ENCODE measurements around the gene MCOLN1. TPM values are rescaled to one million over a fixed set of nuclear protein-coding genes. Genes with fewer than 3 reads are reported as not detected.

Gene MCOLN1
- polyA plus RNA-seq, 1 experiment: 12.8 TPM

DNA sequence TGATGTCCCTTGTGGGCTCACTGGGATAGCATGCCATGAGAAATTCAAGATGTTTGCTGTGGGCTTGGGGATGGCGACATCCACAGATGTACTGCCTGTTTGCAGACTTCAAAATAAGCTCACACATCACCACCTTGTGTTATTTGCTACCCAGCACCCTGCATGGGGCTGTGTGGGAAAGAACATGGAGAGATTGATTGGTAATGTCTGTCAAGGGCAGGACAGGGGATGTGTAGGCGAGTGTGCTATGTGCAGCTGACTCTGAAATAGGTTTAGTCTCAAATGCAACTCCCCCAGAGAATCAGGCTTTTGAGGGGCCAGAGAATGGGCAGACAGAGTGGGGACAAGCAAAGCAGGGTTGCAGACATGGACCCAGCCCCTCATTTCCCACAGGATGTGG, 37.8 kb downstream of the MCOLN1 start:
- ChIA-PET POLR2A (no interaction called here), CTCF (interaction anchor here (1.2 to 2.8 kb wide), 2 partner anchors 8 to 121 kb away, joined by 4 to 21 read pairs; partner anchors contain the start of gene TRAPPC5)
- Histone ChIP-seq H3K27me3 (ENCODE audit: control insufficient read depth, insufficient read depth, low read length) (no peaks in the 10 kb centered on the region), H3K4me3 (ENCODE audit: low read depth, low read length) (no peak overlapping the region), H3K9me3 (ENCODE audit: control insufficient read depth, insufficient read depth, low read length) (peaks cover 12% of the 10 kb centered on the region; the same call in 1 of the 2 replicates), H3K27ac (ENCODE audit: low read depth, low read length) (no peak overlapping the region)
- TF ChIP-seq, protein P1, sequence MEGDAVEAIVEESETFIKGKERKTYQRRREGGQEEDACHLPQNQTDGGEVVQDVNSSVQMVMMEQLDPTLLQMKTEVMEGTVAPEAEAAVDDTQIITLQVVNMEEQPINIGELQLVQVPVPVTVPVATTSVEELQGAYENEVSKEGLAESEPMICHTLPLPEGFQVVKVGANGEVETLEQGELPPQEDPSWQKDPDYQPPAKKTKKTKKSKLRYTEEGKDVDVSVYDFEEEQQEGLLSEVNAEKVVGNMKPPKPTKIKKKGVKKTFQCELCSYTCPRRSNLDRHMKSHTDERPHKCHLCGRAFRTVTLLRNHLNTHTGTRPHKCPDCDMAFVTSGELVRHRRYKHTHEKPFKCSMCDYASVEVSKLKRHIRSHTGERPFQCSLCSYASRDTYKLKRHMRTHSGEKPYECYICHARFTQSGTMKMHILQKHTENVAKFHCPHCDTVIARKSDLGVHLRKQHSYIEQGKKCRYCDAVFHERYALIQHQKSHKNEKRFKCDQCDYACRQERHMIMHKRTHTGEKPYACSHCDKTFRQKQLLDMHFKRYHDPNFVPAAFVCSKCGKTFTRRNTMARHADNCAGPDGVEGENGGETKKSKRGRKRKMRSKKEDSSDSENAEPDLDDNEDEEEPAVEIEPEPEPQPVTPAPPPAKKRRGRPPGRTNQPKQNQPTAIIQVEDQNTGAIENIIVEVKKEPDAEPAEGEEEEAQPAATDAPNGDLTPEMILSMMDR (IDR thresholded peaks at IDR 0.05; ENCODE audit: low read depth, low read length): no peak
- no peak for DNase-seq (ENCODE audit: low read depth, low spot score)

DNA sequence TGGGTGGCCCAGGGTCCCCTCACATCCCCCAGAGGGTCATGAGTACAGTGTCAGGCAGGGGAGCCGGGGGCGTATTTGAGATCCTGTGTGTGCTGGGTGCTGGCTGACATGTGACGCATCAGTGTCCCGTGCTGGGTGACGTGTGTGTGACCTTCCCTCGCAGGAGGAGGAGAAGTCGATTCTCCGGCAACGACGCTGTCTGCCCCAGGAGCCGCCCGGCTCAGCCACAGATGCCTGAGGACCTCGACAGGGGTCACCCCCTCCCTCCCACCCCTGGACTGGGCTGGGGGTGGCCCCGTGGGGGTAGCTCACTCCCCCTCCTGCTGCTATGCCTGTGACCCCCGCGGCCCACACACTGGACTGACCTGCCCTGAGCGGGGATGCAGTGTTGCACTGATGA, 38.9 kb downstream of the MCOLN1 start:
- Histone ChIP-seq H3K4me3 (ENCODE audit: low read depth, low read length) (no peak overlapping the region), H3K27me3 (ENCODE audit: control insufficient read depth, insufficient read depth, low read length) (no peaks in the 10 kb centered on the region), H3K27ac (ENCODE audit: low read depth, low read length) (no peak overlapping the region), H3K9me3 (ENCODE audit: control insufficient read depth, insufficient read depth, low read length) (peaks cover 9% of the 10 kb centered on the region; the same call in 1 of the 2 replicates)
- ChIA-PET POLR2A (no interaction called here), CTCF (no interaction called here)
- TF ChIP-seq, protein P1 (IDR thresholded peaks at IDR 0.05; ENCODE audit: low read depth, low read length): no peak
- DNase-seq (ENCODE audit: low read depth, low spot score): no peak

DNA sequence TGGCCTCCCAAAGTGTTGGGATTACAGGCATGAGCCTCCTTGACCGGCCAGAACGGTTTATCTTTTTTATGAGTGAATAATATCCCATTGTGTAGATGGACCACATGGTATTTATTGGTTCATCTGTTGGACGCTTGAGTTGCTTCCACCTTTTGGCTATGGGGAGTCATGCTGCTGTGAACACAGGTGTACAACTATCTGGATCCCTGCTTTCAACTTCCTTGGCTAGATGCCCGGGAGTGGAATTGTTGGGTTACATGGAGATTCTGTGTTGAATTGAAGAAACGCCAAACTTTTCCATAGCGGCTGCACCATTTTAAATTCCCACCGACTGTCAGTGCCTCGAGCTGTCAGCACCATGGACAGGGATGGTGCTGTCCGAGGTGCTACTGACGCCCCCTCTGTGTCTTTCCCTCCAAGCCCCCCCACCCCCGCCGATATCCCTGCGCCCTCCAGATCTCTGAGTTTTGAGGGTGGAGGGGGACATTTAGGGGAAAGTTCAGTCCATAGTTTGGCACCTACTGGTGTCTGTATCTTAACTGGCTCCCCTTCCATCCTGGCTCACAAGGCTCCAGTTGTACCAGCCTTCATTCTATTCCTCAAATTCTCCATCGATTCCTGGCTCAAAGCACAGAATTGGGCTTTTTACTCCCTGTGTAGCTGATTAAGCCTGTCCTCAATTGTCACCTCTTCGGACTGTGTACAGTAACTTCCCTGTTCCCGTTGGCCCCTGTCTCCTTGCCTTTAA, 40.4 kb downstream of the MCOLN1 start:
- ChIA-PET CTCF (interaction anchor here (0.6 to 1.3 kb wide), 4 partner anchors 30 to 380 kb away, joined by 3 to 7 read pairs (median 3); no protein-coding TSS in a partner anchor), POLR2A (interaction anchor here (0.7 kb wide), 1 partner anchor 46 kb away, joined by 5 read pairs; no protein-coding TSS in a partner anchor)
- no peak overlapping the region for H3K27ac ChIP-seq (ENCODE audit: low read depth, low read length)
- TF ChIP-seq, protein P1 (IDR thresholded peaks at IDR 0.05; ENCODE audit: low read depth, low read length): no peak
- H3K4me3 ChIP-seq (ENCODE audit: low read depth, low read length): no peak overlapping the region
- no peak for DNase-seq (ENCODE audit: low read depth, low spot score)
- H3K9me3 ChIP-seq (ENCODE audit: control insufficient read depth, insufficient read depth, low read length): peaks cover 9% of the 10 kb centered on the region; the same call in 1 of the 2 replicates
- no peaks in the 10 kb centered on the region for H3K27me3 ChIP-seq (ENCODE audit: control insufficient read depth, insufficient read depth, low read length)

DNA sequence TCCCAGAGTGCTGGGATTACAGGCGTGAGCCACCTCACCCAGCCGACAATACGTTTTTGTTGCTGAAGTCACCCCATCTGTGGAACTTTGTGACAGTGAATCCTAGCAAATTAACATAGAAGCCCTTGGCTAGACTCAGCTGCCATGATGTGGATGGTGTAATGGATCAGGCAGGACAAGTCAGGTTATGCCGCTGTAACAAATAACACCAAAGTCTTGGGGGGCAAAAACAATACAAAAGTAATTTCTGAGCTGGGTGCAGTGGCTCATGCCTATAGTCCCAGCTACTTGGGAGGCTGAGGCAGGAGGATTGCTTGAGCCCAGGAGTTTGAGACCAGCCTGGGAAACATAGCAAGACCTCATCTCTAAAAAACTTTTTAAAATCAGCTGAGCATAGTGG, 42.4 kb downstream of the MCOLN1 start:
- TF ChIP-seq, protein P1 (IDR thresholded peaks at IDR 0.05; ENCODE audit: low read depth, low read length): no peak
- no peak for DNase-seq (ENCODE audit: low read depth, low spot score)
- H3K9me3 ChIP-seq (ENCODE audit: control insufficient read depth, insufficient read depth, low read length): peaks cover 3% of the 10 kb centered on the region; the same call in 1 of the 2 replicates
- POLR2A ChIA-PET: no interaction called here
- CTCF ChIA-PET: interaction anchor here (0.6 to 6.5 kb wide), 3 partner anchors 9 to 236 kb away, joined by 3 to 191 read pairs (median 80); partner anchors contain the start of gene TRAPPC5
- no peaks in the 10 kb centered on the region for H3K27me3 ChIP-seq (ENCODE audit: control insufficient read depth, insufficient read depth, low read length)
- H3K27ac ChIP-seq (ENCODE audit: low read depth, low read length): no peak overlapping the region
- no peak overlapping the region for H3K4me3 ChIP-seq (ENCODE audit: low read depth, low read length)

DNA sequence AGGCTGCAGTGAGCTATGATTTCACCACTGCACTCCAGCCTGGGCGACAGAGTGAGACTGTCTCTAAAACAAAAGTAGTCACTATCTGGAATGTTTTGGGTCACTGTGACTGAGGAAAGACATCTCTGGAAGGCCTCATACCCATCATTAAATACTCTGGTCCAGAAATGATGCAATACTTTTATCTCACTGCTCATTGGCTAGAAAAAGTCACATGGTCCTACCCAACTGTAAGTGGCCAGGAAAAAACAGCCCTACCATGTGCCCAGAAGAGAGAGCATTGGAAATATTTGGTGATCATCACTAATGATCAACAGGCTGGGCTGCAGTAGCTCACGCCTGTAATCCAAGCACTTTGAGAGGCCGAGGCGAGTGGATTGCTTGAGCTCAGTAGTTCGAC, 42.9 kb downstream of the MCOLN1 start:
- Histone ChIP-seq H3K4me3 (ENCODE audit: low read depth, low read length) (no peak overlapping the region), H3K27ac (ENCODE audit: low read depth, low read length) (no peak overlapping the region), H3K9me3 (ENCODE audit: control insufficient read depth, insufficient read depth, low read length) (peaks cover 2% of the 10 kb centered on the region; the same call in 1 of the 2 replicates), H3K27me3 (ENCODE audit: control insufficient read depth, insufficient read depth, low read length) (no peaks in the 10 kb centered on the region)
- POLR2A ChIA-PET: no interaction called here
- CTCF ChIA-PET: interaction anchor here (0.6 to 6.5 kb wide), 3 partner anchors 9 to 235 kb away, joined by 3 to 191 read pairs (median 80); partner anchors contain the start of gene TRAPPC5
- TF ChIP-seq, protein P1 (IDR thresholded peaks at IDR 0.05; ENCODE audit: low read depth, low read length): no peak
- DNase-seq (ENCODE audit: low read depth, low spot score): no peak
